Subcutaneous adipose tissue (tissue), 4 donors: ENCODE measurements around the gene SHLD3. TPM values are rescaled to one million over a fixed set of nuclear protein-coding genes. Genes with fewer than 3 reads are reported as not detected.

Experiments used
- total RNA-seq, 4 donors: library from RNA; depleted of rRNA; stranded (reverse); fragments of >200 nt; gene quantifications; one replicate each; pipeline ENCODE4 v1.1.0, GENCODE V29; 2016
- TF ChIP-seq, protein P1 (sequence below): fragments of 450-650 bp; IDR thresholded peaks from one replicate; pipeline ENCODE4 v1.5.1; 2016; ENCODE audit warnings: low read depth, mild to moderate bottlenecking, control low read depth, antibody characterized with exemption, moderate library complexity

SHLD3 gene
- total RNA-seq, 4 donors from 2014 or later, result 1.3 to 6.5 (median 2.8) TPM

DNA sequence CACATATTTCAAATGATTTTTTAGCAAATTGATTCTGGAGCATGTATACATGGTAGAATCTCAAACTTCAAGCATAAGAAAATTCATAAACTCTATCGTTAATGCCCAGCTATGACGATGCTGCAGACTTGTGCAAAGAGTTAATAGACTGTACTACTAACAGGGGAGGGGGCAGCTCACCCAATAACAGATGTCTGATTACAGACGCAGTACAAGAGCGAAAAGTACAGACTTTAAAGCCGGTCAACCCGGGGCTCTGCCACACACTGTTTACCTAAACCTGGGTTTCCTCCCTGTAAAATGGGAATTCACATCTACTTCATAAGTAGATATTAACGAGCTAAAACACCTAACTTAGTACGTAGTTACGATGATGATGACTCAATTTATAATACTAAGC is 1.3 kb upstream of the SHLD3 start:
- TF ChIP-seq, protein P1, sequence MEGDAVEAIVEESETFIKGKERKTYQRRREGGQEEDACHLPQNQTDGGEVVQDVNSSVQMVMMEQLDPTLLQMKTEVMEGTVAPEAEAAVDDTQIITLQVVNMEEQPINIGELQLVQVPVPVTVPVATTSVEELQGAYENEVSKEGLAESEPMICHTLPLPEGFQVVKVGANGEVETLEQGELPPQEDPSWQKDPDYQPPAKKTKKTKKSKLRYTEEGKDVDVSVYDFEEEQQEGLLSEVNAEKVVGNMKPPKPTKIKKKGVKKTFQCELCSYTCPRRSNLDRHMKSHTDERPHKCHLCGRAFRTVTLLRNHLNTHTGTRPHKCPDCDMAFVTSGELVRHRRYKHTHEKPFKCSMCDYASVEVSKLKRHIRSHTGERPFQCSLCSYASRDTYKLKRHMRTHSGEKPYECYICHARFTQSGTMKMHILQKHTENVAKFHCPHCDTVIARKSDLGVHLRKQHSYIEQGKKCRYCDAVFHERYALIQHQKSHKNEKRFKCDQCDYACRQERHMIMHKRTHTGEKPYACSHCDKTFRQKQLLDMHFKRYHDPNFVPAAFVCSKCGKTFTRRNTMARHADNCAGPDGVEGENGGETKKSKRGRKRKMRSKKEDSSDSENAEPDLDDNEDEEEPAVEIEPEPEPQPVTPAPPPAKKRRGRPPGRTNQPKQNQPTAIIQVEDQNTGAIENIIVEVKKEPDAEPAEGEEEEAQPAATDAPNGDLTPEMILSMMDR, result no peak

DNA sequence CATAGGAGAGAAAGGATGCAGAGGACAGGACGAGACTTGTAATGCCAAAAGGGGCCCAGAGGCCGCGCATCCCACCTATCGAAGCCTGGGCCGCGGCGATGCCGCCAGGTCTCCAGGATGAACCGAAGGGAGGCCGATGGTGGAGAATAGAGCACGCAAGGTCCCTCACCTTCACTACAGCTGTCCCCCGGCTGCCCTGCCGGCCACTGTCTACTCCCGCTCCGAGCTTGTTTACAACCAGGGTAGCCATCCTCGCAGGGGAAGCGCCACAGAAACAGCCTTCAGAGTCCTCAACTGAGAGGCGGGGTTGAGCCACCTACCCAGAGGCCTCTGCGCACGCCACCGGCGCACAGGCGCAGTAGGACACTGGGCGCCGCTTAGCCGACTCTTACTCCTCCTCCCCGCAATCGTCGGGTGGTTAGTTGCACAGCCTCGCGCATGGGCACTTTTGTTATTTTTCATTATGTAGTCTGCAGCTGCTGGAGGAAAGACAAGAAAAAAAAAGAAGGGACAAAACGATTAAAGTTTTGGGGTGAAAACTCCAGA is 729 bp upstream of the SHLD3 start, which contains the start of gene TRIM23:
TSS of gene TRIM23 (minus strand) at position 309 of the 546 bp plus-strand sequence. CDS start at position 250, 59 bp downstream.
- TF ChIP-seq, protein P1, result no peak

DNA sequence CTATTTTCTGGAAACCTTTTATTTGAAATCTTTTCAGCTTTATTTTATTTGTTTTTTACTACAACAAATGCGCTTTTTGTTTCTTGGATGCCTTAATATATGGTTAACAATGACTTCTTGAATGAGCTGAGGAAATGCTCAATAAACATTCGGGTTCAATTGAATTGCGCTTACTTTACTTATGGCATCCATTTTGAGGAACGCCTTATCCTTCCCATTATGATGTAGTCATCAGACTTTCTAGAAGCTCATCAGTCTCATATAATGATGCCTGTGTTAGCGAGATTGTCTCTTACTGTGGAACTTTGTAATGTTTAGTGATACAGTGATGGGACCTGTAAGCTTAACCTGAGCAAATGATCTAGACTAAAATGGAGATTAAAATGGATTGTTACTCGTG is 916 bp downstream of the SHLD3 start:
- TF ChIP-seq, protein P1, result no peak

DNA sequence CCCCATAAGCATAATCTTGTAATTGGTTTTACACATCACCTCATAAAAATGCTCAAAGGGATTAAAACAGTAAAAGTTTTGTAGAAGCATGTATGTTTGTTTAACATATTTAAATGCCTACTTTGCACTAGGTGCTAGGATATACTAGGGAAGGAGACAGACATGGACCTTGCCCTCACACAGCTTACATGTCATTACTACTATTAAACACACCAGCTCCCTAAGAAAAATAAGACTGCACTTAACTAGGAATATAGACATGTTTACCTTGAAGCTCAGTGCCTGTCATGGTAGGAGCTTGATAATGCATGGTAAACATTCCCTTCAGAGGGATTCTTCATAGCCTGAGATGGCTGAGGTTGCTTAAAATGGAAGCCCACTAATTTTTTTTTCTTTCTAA is 6.2 kb downstream of the SHLD3 start:
- TF ChIP-seq, protein P1, result no peak

- TF ChIP-seq, protein P1, result no peak
Measured at GRCh38 chr5:65640240-65640639, 15.4 kb downstream of the SHLD3 start.

DNA sequence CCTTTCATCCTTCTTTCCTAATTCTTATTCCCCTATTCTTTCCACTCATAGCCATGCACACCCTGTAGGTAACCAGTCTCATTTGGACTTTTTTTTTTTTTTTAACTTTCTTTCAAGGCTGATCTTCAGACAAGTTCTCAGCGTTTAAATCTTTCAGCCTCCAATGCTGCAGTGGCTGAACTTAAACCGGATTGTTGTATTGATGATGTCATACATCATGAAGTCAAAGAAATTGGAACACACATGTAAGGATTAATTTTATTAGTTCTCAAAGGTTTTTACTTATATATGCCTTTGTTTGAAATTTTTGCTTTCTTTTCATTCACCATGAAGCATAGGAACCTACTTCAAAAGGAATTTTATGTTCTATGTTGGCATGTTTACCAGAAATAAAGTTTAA is 22.1 kb downstream of the SHLD3 start:
- TF ChIP-seq, protein P1, result no peak

DNA sequence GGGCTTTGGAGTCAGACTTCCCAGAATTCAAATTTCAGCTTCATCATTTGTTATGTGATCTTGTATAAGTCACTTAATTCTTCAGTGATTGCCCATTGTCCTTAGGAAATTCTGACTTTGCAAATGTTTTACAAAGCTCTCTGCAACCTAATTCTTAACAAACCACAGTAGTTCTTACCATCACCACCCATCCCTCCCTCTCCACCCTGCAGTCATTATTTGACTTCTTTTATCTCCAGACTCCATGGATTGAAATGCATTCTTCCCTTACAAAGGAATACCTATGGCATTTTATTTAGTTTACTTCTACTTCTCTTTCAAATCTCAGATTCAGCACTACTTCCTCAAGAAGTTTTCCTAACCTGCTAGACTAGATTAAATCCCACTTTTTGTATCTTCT is 23.1 kb downstream of the SHLD3 start:
- TF ChIP-seq, protein P1, result no peak
